ENCODE data around the gene HSD17B8. TPM values are rescaled to one million over a fixed set of nuclear protein-coding genes. Genes with fewer than 3 reads are reported as not detected.

Gene HSD17B8
- 10 to 100 TPM; 30.2 to 79.4 (median 40.9) TPM for total RNA-seq

GRCh38 chr6:33204415-33205190, at the start of gene HSD17B8:
Gene HSD17B8 (plus strand): TSS chr6:33204655. CDS start chr6:33204669, 14 bp downstream.
- WGBS, 2 donors = 0 to 1% methylated on average over 23 to 43 of the region's 48 CpGs
- Histone ChIP-seq H3K27me3 (no peaks in the 10 kb centered on the region), H3K4me1 (peaks cover 40 to 43% of the 10 kb centered on the region in 2 donors), H3K9me3 (no peaks in the 10 kb centered on the region), H3K4me3 (replicated peaks in 1 of 3) (peak within 1 kb of the TSS; percentile 63 to 72 (median 68)), H3K27ac (peak within 1 kb of the TSS; percentile 15 to 50 (median 24)), H3K36me3 (peaks cover 16% of the 10 kb centered on the region in 2 donors)
- intact Hi-C loops (cut with DNase I) = loop anchor here (10.0 kb wide), 1 partner anchor 220 kb away; the partner anchor contains the start of gene SYNGAP1
- DNase-seq = peak; percentile 97 to 98
- TF ChIP-seq POLR2A (IDR thresholded peaks at IDR 0.05) (peak in 1 of 2 donors; percentile 75), CTCF (IDR thresholded peaks at IDR 0.05) (no peak)

- Histone ChIP-seq H3K4me3 (replicated peaks in 1 of 3) (no peak overlapping the region), H3K27ac (no peak overlapping the region), H3K9me3 (no peaks in the 10 kb centered on the region), H3K27me3 (no peaks in the 10 kb centered on the region), H3K36me3 (no peaks in the 10 kb centered on the region), H3K4me1 (peaks cover 0 to 10% of the 10 kb centered on the region in 2 donors)
- no peak for TF ChIP-seq POLR2A (IDR thresholded peaks at IDR 0.05)
- TF ChIP-seq CTCF (IDR thresholded peaks at IDR 0.05) = no peak
- 88 to 90% methylated on average over 6 of the region's 6 CpGs for WGBS, 2 donors
- intact Hi-C loops (cut with DNase I) = no loop called here
- DNase-seq = no peak
Measured at GRCh38 chr6:33156561-33156960, 47.9 kb upstream of the HSD17B8 start.

- TF ChIP-seq POLR2A (IDR thresholded peaks at IDR 0.05) (no peak), CTCF (IDR thresholded peaks at IDR 0.05) (no peak)
- no peak overlapping the region for H3K4me3 ChIP-seq (replicated peaks in 1 of 3)
- no peak for DNase-seq
- 84 to 94% methylated on average over 2 of the region's 2 CpGs for WGBS, 2 donors
- H3K36me3 ChIP-seq = no peaks in the 10 kb centered on the region
- H3K9me3 ChIP-seq = no peaks in the 10 kb centered on the region
- intact Hi-C loops (cut with DNase I) = no loop called here
- H3K4me1 ChIP-seq = peaks cover 0 to 14% of the 10 kb centered on the region in 2 donors
- no peaks in the 10 kb centered on the region for H3K27me3 ChIP-seq
- no peak overlapping the region for H3K27ac ChIP-seq
Measured at GRCh38 chr6:33156964-33157363, 47.5 kb upstream of the HSD17B8 start.

- Histone ChIP-seq H3K36me3 (no peaks in the 10 kb centered on the region), H3K27me3 (no peaks in the 10 kb centered on the region), H3K27ac (no peak overlapping the region), H3K4me3 (replicated peaks in 1 of 3) (no peak overlapping the region), H3K4me1 (peaks cover 0 to 17% of the 10 kb centered on the region in 2 donors), H3K9me3 (no peaks in the 10 kb centered on the region)
- intact Hi-C loops (cut with DNase I) = loop anchor here (5.0 kb wide), 2 partner anchors 37 to 87 kb away; no protein-coding TSS in a partner anchor
- DNase-seq = no peak
- WGBS, 2 donors = 73 to 79% methylated on average over 11 of the region's 11 CpGs
- no peak for TF ChIP-seq POLR2A (IDR thresholded peaks at IDR 0.05)
- TF ChIP-seq CTCF (IDR thresholded peaks at IDR 0.05) = no peak
Measured at GRCh38 chr6:33160096-33160495, 44.4 kb upstream of the HSD17B8 start.
